Lower lobe of right lung (tissue), 2 donors: ENCODE measurements around the gene EFCAB13. TPM values are rescaled to one million over a fixed set of nuclear protein-coding genes. Genes with fewer than 3 reads are reported as not detected.

Source experiments
- ATAC-seq, 2 donors: fragments of 200-7000 bp; cut with Tn5 transposase; one replicate each; pipeline ENCODE4 v1.9.1; 2020 to 2022; ENCODE audit warnings: mild to moderate bottlenecking in 2 of 2, moderate library complexity in 2 of 2
- DNase-seq: peaks from one replicate; pipeline ENCODE4 v3.0.0-alpha.2; 2020
- H3K27ac ChIP-seq: fragments of 200-600 bp; one replicate; pipeline ENCODE4 v1.8.0; 2022
- H3K27me3 ChIP-seq: fragments of 200-600 bp; one replicate; pipeline ENCODE4 v1.8.0; 2022; ENCODE audit warnings: low read depth
- H3K36me3 ChIP-seq: fragments of 200-600 bp; one replicate; pipeline ENCODE4 v1.8.0; 2022; ENCODE audit warnings: mild to moderate bottlenecking
- H3K4me1 ChIP-seq: fragments of 200-600 bp; one replicate; pipeline ENCODE4 v1.8.0; 2022
- H3K4me3 ChIP-seq: fragments of 200-600 bp; one replicate; pipeline ENCODE4 v1.8.0; 2022; ENCODE audit warnings: mild to moderate bottlenecking
- H3K9me3 ChIP-seq: fragments of 200-600 bp; one replicate; pipeline ENCODE4 v1.8.0; 2022
- CTCF ChIP-seq: fragments of 200-600 bp; IDR thresholded peaks from one replicate; pipeline ENCODE4 v1.8.0; 2022; ENCODE audit warnings: antibody characterized with exemption, mild to moderate bottlenecking
- intact Hi-C: fragments of 100-400 bp; cut with DNase I; formaldehyde crosslinking; loops from one replicate; pipeline ENCODE4 v1.11.0; 2022
- total RNA-seq: library from RNA; stranded (reverse); fragmentation: NEBNext Ultra II Directional; extraction: Animal tissue kit (Norgen Biotek cat#: 25700); gene quantifications from one replicate; pipeline ENCODE4 v1.2.1, GENCODE V29; 2021
- donor health status: DM: no; HTN: yes; CAD: no; lungs with severe emphysema.

Gene EFCAB13
- total RNA-seq, 1 donor from 2014 or later, result 13.0 TPM

GRCh38 chr17:47295037-47295873 lies 28.5 kb upstream of the EFCAB13 start:
- ATAC-seq (no peak), DNase-seq (no peak)
- H3K4me3 ChIP-seq, result no peak overlapping the region
- H3K27me3 ChIP-seq, result no peaks in the 10 kb centered on the region
- no peak overlapping the region for H3K27ac ChIP-seq
- H3K9me3 ChIP-seq, result no peaks in the 10 kb centered on the region
- H3K4me1 ChIP-seq, result peaks cover 9% of the 10 kb centered on the region
- intact Hi-C loops, result no loop called here
- no peak for TF ChIP-seq CTCF
- no peaks in the 10 kb centered on the region for H3K36me3 ChIP-seq

GRCh38 chr17:47295874-47296255 lies 27.9 kb upstream of the EFCAB13 start:
- H3K36me3 ChIP-seq, result no peaks in the 10 kb centered on the region
- H3K9me3 ChIP-seq, result no peaks in the 10 kb centered on the region
- H3K4me1 ChIP-seq, result peaks cover 9% of the 10 kb centered on the region
- no peaks in the 10 kb centered on the region for H3K27me3 ChIP-seq
- H3K27ac ChIP-seq, result no peak overlapping the region
- no peak overlapping the region for H3K4me3 ChIP-seq
- DNase-seq, result no peak
- intact Hi-C loops, result no loop called here
- no peak for TF ChIP-seq CTCF
- no peak for ATAC-seq

GRCh38 chr17:47297661-47298400 lies 25.9 kb upstream of the EFCAB13 start:
- no peak overlapping the region for H3K27ac ChIP-seq
- no peaks in the 10 kb centered on the region for H3K9me3 ChIP-seq
- intact Hi-C loops, result no loop called here
- ATAC-seq (peak in 1 of 2 donors; percentile 25), DNase-seq (no peak)
- no peaks in the 10 kb centered on the region for H3K36me3 ChIP-seq
- no peak overlapping the region for H3K4me3 ChIP-seq
- H3K4me1 ChIP-seq, result peaks cover 9% of the 10 kb centered on the region
- H3K27me3 ChIP-seq, result no peaks in the 10 kb centered on the region
- no peak for TF ChIP-seq CTCF

GRCh38 chr17:47298712-47299111 lies 25.0 kb upstream of the EFCAB13 start:
- no peak overlapping the region for H3K27ac ChIP-seq
- H3K4me1 ChIP-seq, result peaks cover 9% of the 10 kb centered on the region
- ATAC-seq, result no peak
- H3K27me3 ChIP-seq, result no peaks in the 10 kb centered on the region
- no peak for TF ChIP-seq CTCF
- no peaks in the 10 kb centered on the region for H3K36me3 ChIP-seq
- no peak overlapping the region for H3K4me3 ChIP-seq
- DNase-seq, result no peak
- intact Hi-C loops, result no loop called here
- H3K9me3 ChIP-seq, result no peaks in the 10 kb centered on the region

GRCh38 chr17:47299239-47299910 lies 24.4 kb upstream of the EFCAB13 start:
- DNase-seq (no peak), ATAC-seq (no peak)
- Histone ChIP-seq H3K27me3 (no peaks in the 10 kb centered on the region), H3K27ac (no peak overlapping the region), H3K4me3 (no peak overlapping the region), H3K4me1 (peaks cover 7% of the 10 kb centered on the region), H3K36me3 (no peaks in the 10 kb centered on the region), H3K9me3 (no peaks in the 10 kb centered on the region)
- intact Hi-C loops, result no loop called here
- TF ChIP-seq CTCF, result no peak
